IMR-90 (cell line): ENCODE data around the gene CKB. TPM values are rescaled to one million over a fixed set of nuclear protein-coding genes. Genes with fewer than 3 reads are reported as not detected.

Source experiments
- ATAC-seq: fragments of 200-7000 bp; cut with Tn5 transposase; 2 replicates; pipeline ENCODE4 v1.9.1; 2020; ENCODE audit warnings: low read depth, mild to moderate bottlenecking, moderate library complexity
- BruUV-seq: library from RNA; stranded (reverse); fragments of 400-500 nt; replicated peaks from 2 replicates; lab custom pipeline; 2021; lab: Mats Ljungman, UMichigan
- CTCF ChIA-PET: fragments of 300-600 bp; formaldehyde crosslinking; extraction: SDS; loops from one replicate; lab custom pipeline; 2021; ENCODE audit warnings: antibody characterized with exemption; lab: Yijun Ruan, JAX
- POLR2A ChIA-PET: fragments of 300-600 bp; sonication (Branson Sonifier 250); formaldehyde crosslinking; loops from one replicate; lab custom pipeline; 2022; ENCODE audit warnings: antibody characterized with exemption; ENCODE audit not compliant: unreplicated experiment; lab: Charles Lee
- DNase-seq: peaks from one replicate; pipeline ENCODE4 v3.0.0; 2013
- H2AFZ ChIP-seq: replicated peaks from 2 replicates; pipeline ENCODE3; 2013; ENCODE audit warnings: low read length, mild to moderate bottlenecking; ENCODE audit not compliant: poor library complexity
- H2AK5ac ChIP-seq: 2 replicates; pipeline ENCODE4 v1.6.1; 2013; ENCODE audit warnings: low read depth, low read length, inconsistent platforms
- H2AK9ac ChIP-seq: replicated peaks from 2 replicates; pipeline ENCODE3; 2013; ENCODE audit warnings: mild to moderate bottlenecking, low read depth, low read length, moderate library complexity; ENCODE audit not compliant: poor library complexity
- H2BK120ac ChIP-seq: 2 replicates; pipeline ENCODE4 v1.6.1; 2013; ENCODE audit warnings: low read depth, low read length, inconsistent platforms
- H2BK15ac ChIP-seq: 3 replicates; pipeline ENCODE4 v1.6.1; 2013; ENCODE audit warnings: low read depth, low read length, inconsistent platforms
- H2BK20ac ChIP-seq: 2 replicates; pipeline ENCODE4 v1.6.1; 2013; ENCODE audit warnings: low read depth, mild to moderate bottlenecking, inconsistent platforms, low read length, moderate library complexity
- H2BK5ac ChIP-seq: 2 replicates; pipeline ENCODE4 v1.6.1; 2013; ENCODE audit warnings: mild to moderate bottlenecking, low read depth, low read length, inconsistent platforms; ENCODE audit not compliant: poor library complexity, severe bottlenecking
- H3K14ac ChIP-seq: replicated peaks from 2 replicates; pipeline ENCODE4 v1.6.1; 2013; ENCODE audit warnings: low read depth, low read length, inconsistent platforms
- H3K18ac ChIP-seq: 2 replicates; pipeline ENCODE4 v1.6.1; 2013; ENCODE audit warnings: low read depth, low read length, control low read depth
- H3K23ac ChIP-seq: 2 replicates; pipeline ENCODE4 v1.6.1; 2013; ENCODE audit warnings: low read depth, low read length, inconsistent platforms
- H3K27ac ChIP-seq: 2 replicates; pipeline ENCODE4 v1.5.1; 2013; ENCODE audit warnings: mild to moderate bottlenecking, control low read depth, low read length; ENCODE audit not compliant: insufficient read depth
- H3K27me3 ChIP-seq: 2 replicates; pipeline ENCODE4 v1.6.1; 2013; ENCODE audit warnings: low read length; ENCODE audit not compliant: control insufficient read depth, insufficient read depth
- H3K36me3 ChIP-seq: 2 replicates; pipeline ENCODE4 v1.6.1; 2013; ENCODE audit warnings: low read length, mixed read lengths; ENCODE audit not compliant: control insufficient read depth, insufficient read depth
- H3K4ac ChIP-seq: 2 replicates; pipeline ENCODE4 v1.6.1; 2013; ENCODE audit warnings: low read depth, low read length, inconsistent platforms
- H3K4me1 ChIP-seq: 2 replicates; pipeline ENCODE4 v1.6.1; 2013; ENCODE audit warnings: low read length, mixed read lengths; ENCODE audit not compliant: control insufficient read depth, insufficient read depth
- H3K4me2 ChIP-seq: 2 replicates; pipeline ENCODE4 v1.6.1; 2013; ENCODE audit warnings: low read depth, mild to moderate bottlenecking, control low read depth, low read length, moderate library complexity
- H3K4me3 ChIP-seq: 2 replicates; pipeline ENCODE4 v1.5.1; 2013; ENCODE audit warnings: low read depth, mild to moderate bottlenecking, control low read depth, low read length, moderate library complexity; ENCODE audit not compliant: insufficient read depth
- H3K56ac ChIP-seq: 2 replicates; pipeline ENCODE4 v1.6.1; 2013; ENCODE audit warnings: low read length, inconsistent platforms; ENCODE audit not compliant: insufficient read depth; ENCODE audit errors: extremely low read depth
- H3K79me1 ChIP-seq, 2 experiments: 2 replicates each; pipeline ENCODE4 v1.6.1; 2013; ENCODE audit warnings: low read length in 2 of 2, inconsistent platforms in 1 of 2, low read depth in 1 of 2
- H3K9ac ChIP-seq: 2 replicates; pipeline ENCODE4 v1.6.1; 2013; ENCODE audit warnings: low read depth, low read length, control low read depth
- H3K9me1 ChIP-seq: 2 replicates; pipeline ENCODE4 v1.6.1; 2013; ENCODE audit warnings: low read length, inconsistent platforms; ENCODE audit not compliant: insufficient read depth
- H3K9me3 ChIP-seq: 2 replicates; pipeline ENCODE4 v1.6.1; 2013; ENCODE audit warnings: low read length; ENCODE audit not compliant: control insufficient read depth, insufficient read depth
- H4K20me1 ChIP-seq: 2 replicates; pipeline ENCODE4 v1.6.1; 2013; ENCODE audit warnings: low read length, inconsistent platforms; ENCODE audit not compliant: insufficient read depth
- H4K5ac ChIP-seq: 2 replicates; pipeline ENCODE4 v1.6.1; 2013; ENCODE audit warnings: mild to moderate bottlenecking, low read depth, low read length, control low read depth
- H4K8ac ChIP-seq, 2 experiments: 2 replicates each; pipeline ENCODE4 v1.6.1; 2013; ENCODE audit warnings: low read depth in 2 of 2, low read length in 2 of 2, control low read depth in 1 of 2, inconsistent platforms in 1 of 2
- H4K91ac ChIP-seq: 2 replicates; pipeline ENCODE4 v1.6.1; 2013; ENCODE audit warnings: low read depth, low read length, inconsistent platforms; ENCODE audit not compliant: insufficient read depth
- BHLHE40 ChIP-seq: fragments of 150-350 bp; IDR thresholded peaks from 2 replicates; pipeline ENCODE4 v1.6.1; 2016; ENCODE audit warnings: mild to moderate bottlenecking, low read depth, low read length
- CEBPB ChIP-seq: IDR thresholded peaks from 2 replicates; pipeline ENCODE4 v1.6.1; 2012; ENCODE audit warnings: low read depth, low read length, improper control_type of control experiment
- CHD1 ChIP-seq: IDR thresholded peaks from 2 replicates; pipeline ENCODE4 v1.6.1; 2012; ENCODE audit warnings: low read depth, low read length, improper control_type of control experiment
- FOS ChIP-seq: fragments of 150-350 bp; IDR thresholded peaks from 2 replicates; pipeline ENCODE4 v1.6.1; 2016; ENCODE audit warnings: low read depth, low read length
- SMC3 ChIP-seq: fragments of 150-350 bp; IDR thresholded peaks from 2 replicates; pipeline ENCODE4 v1.6.1; 2016; ENCODE audit warnings: low read depth, mild to moderate bottlenecking, antibody characterized with exemption, low read length, moderate library complexity
- WGBS, 2 experiments: methylation state at CpG; one replicate each; pipeline versions ENCODE4 v1.1.5 to v1.1.7; 2013; ENCODE audit warnings: missing lambda C conversion rate in 2 of 2; ENCODE audit not compliant: insufficient read length in 1 of 2; ENCODE audit errors: extremely low coverage in 2 of 2; 5-methylcytosine and 5-hydroxymethylcytosine counted together
- dilution Hi-C: fragments of 300-500 bp; cut with HindIII; formaldehyde crosslinking; loops from one replicate; pipeline ENCODE4 v1.14.3; 2018; ENCODE audit warnings: low sequenced_read_pairs; ENCODE audit not compliant: unreplicated experiment
- in situ Hi-C: fragments of 300-500 bp; cut with MboI; formaldehyde crosslinking; loops from 3 replicates; pipeline ENCODE4 v1.14.3; 2019; ENCODE audit warnings: low sequenced_read_pairs, inconsistent platforms, mixed read lengths
- intact Hi-C: fragments of 100-400 bp; cut with micrococcal nuclease; formaldehyde crosslinking; loops from 2 replicates; pipeline ENCODE4 v1.10.0; 2022
- polyA plus RNA-seq, 3 experiments: library from polyadenylated mRNA; depleted of rRNA; stranded (reverse); fragments of >200 nt; gene quantifications; 2 replicates each; pipeline ENCODE4 v1.2.3, GENCODE V29; 2012; ENCODE audit warnings: low replicate concordance in 1 of 3
- total RNA-seq: library from RNA; depleted of rRNA; stranded (reverse); fragments of >200 nt; gene quantifications from 2 replicates; pipeline ENCODE4 v1.2.3, GENCODE V29; 2012

The CKB gene
- total and polyA plus RNA-seq, 2 of the 4 experiments (the other 2 are of a cell fraction) = 17.7 to 82.6 TPM

- H4K8ac ChIP-seq = no peak overlapping the region
- H4K5ac ChIP-seq = no peak overlapping the region
- WGBS, 2 experiments = 0% methylated on average over 1 of the region's 5 CpGs; no CpG with 5 or more reads in 1 of the 2 experiments
- H4K20me1 ChIP-seq = peaks cover 20% of the 10 kb centered on the region
- H2AK5ac ChIP-seq = no peak overlapping the region
- in situ Hi-C loops = no loop called here
- peak overlapping the region; percentile 72 for H2BK5ac ChIP-seq
- H2BK120ac ChIP-seq = no peak overlapping the region
- ChIA-PET POLR2A (no interaction called here), CTCF (interaction anchor here (0.5 kb wide), 1 partner anchor 185 kb away, joined by 5 read pairs; no protein-coding TSS in a partner anchor)
- H4K91ac ChIP-seq = no peak overlapping the region
- H3K18ac ChIP-seq = no peak overlapping the region
- ATAC-seq = peak; percentile 87
- H2BK15ac ChIP-seq = no peak overlapping the region
- H3K9me1 ChIP-seq = peaks cover 9% of the 10 kb centered on the region; the same call in 1 of the 2 replicates
- H3K56ac ChIP-seq = no peak overlapping the region
- H3K9me3 ChIP-seq = no peaks in the 10 kb centered on the region
- H3K4me2 ChIP-seq = peak overlapping the region; percentile 76; the same call in 1 of the 2 replicates
- peaks cover 5% of the 10 kb centered on the region for H3K4me1 ChIP-seq
- H3K9ac ChIP-seq = no peak overlapping the region
- intact Hi-C loops = no loop called here
- peaks cover 28% of the 10 kb centered on the region for H3K36me3 ChIP-seq
- H3K23ac ChIP-seq = no peak overlapping the region
- no peak overlapping the region for H3K4ac ChIP-seq
- H3K27me3 ChIP-seq = no peaks in the 10 kb centered on the region
- H2AK9ac ChIP-seq = no peak overlapping the region
- H2BK20ac ChIP-seq = no peak overlapping the region
- H3K14ac ChIP-seq = no peak overlapping the region
- dilution Hi-C loops = no loop called here
- H3K27ac ChIP-seq = no peak overlapping the region
- TF ChIP-seq CEBPB = peak; percentile 31; the same call in 1 of the 2 replicates
- no peak for TF ChIP-seq SMC3
- TF ChIP-seq FOS = peak; percentile 76
- TF ChIP-seq CHD1 = no peak
- TF ChIP-seq BHLHE40 = peak; percentile 54
- peak overlapping the region; percentile 17; the same call in 1 of the 2 replicates for H3K4me3 ChIP-seq
- peaks cover 22 to 50% of the 10 kb centered on the region in 2 experiments for H3K79me1 ChIP-seq
- TSS peak; percentile 5 for BruUV-seq
- no peak overlapping the region for H2AFZ ChIP-seq
- peak; percentile 98 for DNase-seq
These were observed 39.0 kb downstream of the CKB start for GRCh38 chr14:103483600-103483999.
